Lower leg skin (tissue), 3 donors: Measurements from ENCODE around the gene CTNND1.

ENCODE experiments used
- POLR2A ChIP-seq, 2 donors: fragments of 450-650 bp; IDR thresholded peaks; one replicate each; pipeline ENCODE4 v1.6.1; 2016 to 2017; ENCODE audit warnings: antibody characterized with exemption in 2 of 2, mild to moderate bottlenecking in 1 of 2, moderate library complexity in 1 of 2
- TF ChIP-seq, protein P1 (sequence below), 3 donors: fragments of 450-650 bp; IDR thresholded peaks; one replicate each; pipeline ENCODE4 v1.5.1; 2016; ENCODE audit warnings: antibody characterized with exemption in 3 of 3, mild to moderate bottlenecking in 3 of 3, moderate library complexity in 2 of 3

DNA sequence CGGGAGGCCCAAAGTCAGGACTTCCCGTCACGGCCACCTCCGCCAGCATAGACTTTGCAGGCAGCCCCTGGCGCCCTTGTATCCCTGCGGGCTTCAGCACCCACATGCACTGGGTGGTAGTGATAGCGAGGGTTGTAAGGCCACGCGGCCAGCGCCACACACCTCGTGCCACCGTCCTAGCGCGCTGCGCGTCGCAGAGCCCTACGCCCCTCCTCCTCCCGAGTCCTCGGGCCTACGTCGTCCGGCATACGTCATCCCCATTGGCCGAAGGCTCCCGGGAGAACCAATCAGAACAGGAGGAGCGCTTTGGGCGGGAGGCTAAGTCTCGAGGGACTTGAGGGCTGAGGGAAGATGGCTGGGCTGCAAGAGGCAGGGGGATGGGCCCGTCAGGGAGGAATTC is 8.6 kb upstream of the CTNND1 start:
- TF ChIP-seq, protein P1, sequence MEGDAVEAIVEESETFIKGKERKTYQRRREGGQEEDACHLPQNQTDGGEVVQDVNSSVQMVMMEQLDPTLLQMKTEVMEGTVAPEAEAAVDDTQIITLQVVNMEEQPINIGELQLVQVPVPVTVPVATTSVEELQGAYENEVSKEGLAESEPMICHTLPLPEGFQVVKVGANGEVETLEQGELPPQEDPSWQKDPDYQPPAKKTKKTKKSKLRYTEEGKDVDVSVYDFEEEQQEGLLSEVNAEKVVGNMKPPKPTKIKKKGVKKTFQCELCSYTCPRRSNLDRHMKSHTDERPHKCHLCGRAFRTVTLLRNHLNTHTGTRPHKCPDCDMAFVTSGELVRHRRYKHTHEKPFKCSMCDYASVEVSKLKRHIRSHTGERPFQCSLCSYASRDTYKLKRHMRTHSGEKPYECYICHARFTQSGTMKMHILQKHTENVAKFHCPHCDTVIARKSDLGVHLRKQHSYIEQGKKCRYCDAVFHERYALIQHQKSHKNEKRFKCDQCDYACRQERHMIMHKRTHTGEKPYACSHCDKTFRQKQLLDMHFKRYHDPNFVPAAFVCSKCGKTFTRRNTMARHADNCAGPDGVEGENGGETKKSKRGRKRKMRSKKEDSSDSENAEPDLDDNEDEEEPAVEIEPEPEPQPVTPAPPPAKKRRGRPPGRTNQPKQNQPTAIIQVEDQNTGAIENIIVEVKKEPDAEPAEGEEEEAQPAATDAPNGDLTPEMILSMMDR (IDR thresholded peaks at IDR 0.05) = no peak
- TF ChIP-seq POLR2A (IDR thresholded peaks at IDR 0.05) = no peak
